Measurements from ENCODE around the gene YPEL5.
"Not testable (repeated sequence)": the region's sequence is repeated elsewhere in the genome, so short reads cannot be mapped to it uniquely, and the experiment has no call there.

DNA sequence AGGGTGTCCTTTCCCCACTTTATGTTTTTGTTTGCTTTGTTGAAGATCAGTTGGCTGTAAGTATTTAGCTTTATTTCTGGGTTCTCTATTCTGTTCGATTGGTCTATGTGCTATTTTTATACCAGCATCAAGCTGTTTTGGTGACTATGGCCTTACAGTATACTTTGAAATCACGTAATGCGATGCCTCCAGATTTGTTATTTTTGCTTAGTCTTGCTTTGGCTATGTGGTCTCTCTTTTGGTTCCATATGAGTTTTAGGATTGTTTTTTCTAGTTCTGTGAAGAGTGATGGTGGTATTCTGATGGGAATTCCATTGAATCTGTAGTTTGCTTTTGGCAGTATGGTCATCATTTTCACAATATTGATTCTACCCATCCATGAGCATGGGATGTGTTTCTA, 46.1 kb upstream of the YPEL5 start:
- not testable (repeated sequence) for TF ChIP-seq CTCF (IDR thresholded peaks at IDR 0.05; ENCODE audit: poor library complexity); EZH2phosphoT487 (IDR thresholded peaks at IDR 0.05; ENCODE audit: low read depth, severe bottlenecking, unreplicated experiment)

Measured in hepatocyte (in vitro differentiated cells).